DMS114 treated with DMSO at 0.1 percent for 48 hours (cell line): ENCODE results near the gene FHDC1.

Experiments
- DNase-seq: peaks from one replicate; lab custom pipeline; 2025; ENCODE audit not compliant: unreplicated experiment; lab: John Stamatoyannopoulos, UW

Gene FHDC1

DNA sequence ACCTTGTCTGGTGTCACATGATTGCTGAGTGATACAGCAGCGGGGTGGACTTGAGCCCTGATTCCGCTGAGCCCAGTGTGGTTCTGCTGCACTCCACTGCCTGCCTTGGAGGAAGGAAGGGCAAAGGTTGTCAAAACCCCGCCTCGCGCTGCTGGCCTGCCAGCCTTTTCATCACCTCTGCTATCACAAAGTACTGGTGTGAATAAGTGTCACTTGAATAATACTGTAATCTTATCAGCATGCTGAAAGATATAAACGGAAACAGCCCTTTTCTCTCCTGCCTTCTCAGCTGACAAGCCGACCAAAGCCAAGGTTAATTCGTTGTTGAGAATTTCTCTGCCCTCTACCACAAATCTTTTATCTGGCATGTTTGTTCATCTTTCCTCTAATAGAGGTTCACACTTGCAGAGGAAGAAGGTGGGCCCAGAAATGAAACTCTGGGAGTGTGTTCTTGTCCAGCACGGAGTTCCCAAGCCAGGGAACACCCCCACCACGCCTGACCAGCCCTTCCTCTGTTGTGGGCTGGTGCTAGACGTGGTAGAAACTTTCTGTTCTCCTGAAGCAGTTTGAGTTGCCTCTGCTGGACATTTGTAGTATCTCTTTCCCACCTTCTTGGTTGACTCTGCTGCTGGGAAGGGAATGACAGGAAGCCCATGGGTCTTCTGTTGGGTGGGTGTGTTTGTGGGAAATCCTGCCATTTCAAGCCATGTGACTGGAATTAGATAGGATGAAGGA, 21.5 kb downstream of the FHDC1 start:
- no peak for DNase-seq

DNA sequence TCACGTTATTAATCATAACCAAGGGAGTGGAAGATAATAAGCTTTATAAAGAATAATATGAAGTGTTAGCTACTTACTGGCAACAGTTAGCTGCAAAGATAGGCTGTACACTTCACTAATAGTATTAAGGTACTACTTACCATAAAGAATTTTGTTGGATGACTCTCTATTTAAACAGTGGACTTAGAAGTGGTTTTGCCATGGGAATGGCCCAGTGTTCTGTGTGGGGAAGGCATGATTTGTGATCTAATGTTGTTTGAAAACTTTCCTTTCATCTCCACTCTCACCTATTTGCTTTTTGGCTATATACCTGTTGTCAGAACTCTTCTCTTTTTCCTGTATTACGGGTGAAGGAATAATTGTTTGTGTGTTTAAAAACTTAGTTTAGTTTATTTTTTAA, 23.0 kb downstream of the FHDC1 start:
- no peak for DNase-seq

DNA sequence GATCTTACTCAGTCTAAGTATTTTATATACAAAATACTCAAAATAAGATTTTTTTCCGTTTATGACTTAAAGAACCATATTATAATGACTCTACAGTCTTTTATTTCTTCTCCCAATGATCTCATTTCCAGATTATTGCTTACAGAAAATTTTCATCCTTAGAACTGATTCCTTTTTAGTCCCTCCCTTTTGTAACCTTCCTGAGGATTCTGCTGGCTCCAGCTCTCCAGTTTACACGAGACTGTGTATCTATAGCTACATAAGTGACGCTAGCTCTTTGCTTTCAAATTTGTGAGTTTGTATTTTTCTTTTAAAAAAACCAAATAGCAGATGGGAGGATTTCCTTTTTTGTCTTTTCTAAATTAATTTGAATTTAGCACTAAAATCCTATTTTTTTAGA, 24.0 kb downstream of the FHDC1 start:
- DNase-seq = no peak

DNA sequence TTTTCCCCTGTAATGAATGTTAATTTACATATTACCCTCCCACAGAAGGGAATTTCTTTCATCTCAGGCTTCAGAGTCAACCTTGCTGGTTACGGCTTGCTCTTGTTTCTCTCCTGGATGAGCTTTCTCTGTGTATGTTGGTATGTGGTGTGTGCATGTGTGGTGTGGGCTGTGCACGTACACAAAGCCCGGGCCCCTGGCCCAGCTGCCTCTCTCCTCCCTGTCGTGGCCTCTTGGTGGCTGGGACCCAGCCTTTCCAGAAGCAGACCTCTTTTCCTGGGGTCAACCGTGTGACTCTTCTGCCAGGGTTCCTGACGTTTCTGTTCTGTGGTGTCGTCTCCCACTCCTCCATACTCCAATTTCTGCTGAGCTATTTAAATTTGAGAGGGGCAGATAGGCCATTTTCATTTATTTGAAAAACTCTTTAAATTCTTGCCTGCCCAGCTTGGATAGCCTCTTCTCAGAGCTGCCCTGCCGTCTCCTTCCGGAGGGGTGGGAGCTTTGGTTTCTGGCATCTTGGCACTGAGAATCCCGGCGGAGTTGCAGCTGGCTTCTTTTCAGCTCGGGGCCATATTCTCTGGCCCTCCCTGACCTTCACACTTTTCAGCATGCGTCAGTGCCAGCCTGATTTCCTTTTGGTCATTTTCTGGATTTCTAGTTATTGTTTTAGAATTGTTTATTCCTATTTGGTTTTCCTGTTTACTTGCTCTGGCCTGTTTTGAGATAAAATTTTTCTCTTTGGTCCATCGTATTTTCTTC, 25.1 kb downstream of the FHDC1 start:
- DNase-seq = no peak

DNA sequence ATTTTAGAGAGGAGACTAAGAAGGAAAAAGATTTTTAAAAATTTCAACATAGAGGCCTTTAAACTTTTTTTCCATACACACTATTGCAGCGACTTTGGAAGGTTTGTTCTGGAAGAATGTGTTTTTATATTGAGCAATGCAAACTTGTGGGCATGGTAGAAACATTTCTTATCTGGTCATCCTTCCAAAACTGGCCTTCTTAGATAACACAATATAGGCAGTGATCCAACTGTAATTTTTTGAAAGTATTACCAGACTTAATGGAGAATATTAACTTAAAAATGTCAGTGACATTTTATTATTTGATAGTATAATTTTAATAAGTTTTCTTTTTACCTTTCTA, 25.6 kb downstream of the FHDC1 start:
- no peak for DNase-seq

DNA sequence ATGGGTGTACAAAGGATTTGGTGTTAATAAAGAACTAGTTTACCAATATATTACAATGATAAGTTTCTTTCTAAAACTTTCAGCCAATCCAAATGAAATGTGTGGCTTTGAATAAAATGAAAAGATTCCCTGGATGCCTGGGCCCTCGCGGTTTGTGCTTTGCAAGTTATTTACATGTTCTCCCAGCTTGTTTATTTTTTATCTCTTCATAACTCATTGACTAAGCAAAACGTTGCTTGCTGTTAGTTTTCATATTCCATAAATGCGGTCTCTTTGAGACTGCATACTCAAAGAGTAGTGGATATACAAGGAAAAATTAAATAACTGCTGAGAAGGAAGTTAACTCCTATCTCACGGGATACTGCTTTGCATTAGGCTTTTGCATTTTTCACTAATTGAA, 26.0 kb downstream of the FHDC1 start:
- DNase-seq = no peak

DNA sequence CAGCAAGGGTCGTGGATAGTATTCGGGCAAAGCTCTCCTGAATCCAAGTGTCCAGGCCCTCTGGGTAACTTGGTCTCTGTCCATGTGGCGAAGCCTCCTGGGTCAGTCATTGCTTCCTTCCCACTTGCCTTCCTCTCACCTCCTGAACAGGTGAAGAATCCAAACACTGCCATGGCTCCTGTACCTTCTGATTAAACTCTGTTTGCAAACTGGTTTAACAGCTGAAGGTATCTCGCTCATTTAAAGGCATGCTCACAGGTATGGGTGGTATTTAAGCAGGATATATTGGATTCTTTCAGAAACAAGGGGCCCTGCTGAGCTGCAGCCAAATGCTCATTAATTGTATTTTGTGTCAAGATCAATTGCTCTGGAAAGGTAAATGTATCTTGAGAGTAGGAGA, 28.2 kb downstream of the FHDC1 start:
- DNase-seq = no peak

DNA sequence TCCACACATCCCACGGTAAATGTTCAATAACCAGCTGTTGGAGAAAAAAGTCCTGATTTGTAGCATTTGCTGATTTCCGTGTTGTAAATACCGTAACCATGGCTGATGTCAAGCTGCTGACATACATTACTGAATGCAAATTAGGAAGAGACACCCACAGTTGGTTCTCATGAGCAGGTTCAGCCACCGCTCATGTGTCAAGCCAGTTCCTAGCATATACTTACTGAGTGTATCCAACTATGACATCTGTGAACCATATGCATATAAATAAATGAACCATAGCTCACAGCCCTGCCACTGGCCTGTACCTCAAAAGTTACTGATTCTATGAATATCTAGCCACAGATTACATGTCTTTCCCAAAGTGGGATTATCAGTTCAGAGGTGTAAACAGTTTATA, 29.5 kb downstream of the FHDC1 start:
- DNase-seq = no peak

DNA sequence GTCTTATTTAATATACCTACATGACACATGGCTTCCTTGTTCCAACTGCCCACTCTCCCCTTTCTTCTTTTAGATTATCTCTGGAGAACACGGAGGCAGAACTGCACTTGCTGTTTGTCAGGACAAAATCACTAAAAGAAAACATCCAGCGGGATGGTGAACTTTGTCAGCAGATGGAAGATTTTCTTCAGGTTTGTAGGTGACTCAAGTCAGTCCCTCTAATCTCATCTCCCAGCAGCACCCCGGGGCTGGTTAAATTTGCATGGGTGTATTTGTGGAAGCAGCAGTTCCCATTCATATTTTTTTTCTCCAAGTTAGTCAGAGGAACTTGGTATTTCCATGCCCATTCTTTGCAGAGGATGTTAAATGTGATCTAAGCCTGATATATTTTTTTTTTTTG, 31.8 kb downstream of the FHDC1 start:
- no peak for DNase-seq

DNA sequence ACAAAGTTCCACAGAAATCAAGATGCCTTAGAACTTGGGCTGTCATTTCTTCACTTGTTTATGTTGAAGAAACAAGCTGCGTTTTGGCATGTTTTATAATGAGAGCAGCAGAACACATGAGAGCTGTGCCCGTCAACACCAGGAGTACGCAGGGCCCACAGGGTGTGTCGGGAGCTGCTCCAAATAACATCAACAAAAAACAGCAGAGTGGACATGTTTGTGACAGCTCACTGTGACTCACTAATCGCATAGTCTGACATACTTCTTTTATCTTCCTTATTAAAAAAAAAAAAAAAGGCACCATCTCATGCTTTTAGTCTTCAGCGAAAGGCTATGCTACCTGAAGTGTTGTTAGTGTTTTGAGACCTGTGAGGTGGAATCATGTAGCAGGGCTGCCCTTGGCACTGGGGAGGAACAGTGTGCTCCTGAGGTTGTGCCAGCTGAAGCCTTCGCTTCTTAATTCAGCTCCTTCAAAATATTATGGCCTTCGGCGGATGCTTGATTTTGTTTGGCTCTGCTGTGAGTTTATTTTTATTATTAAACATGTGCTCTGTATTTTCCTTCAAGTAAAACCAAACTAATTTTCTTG, 32.8 kb downstream of the FHDC1 start:
- no peak for DNase-seq

DNA sequence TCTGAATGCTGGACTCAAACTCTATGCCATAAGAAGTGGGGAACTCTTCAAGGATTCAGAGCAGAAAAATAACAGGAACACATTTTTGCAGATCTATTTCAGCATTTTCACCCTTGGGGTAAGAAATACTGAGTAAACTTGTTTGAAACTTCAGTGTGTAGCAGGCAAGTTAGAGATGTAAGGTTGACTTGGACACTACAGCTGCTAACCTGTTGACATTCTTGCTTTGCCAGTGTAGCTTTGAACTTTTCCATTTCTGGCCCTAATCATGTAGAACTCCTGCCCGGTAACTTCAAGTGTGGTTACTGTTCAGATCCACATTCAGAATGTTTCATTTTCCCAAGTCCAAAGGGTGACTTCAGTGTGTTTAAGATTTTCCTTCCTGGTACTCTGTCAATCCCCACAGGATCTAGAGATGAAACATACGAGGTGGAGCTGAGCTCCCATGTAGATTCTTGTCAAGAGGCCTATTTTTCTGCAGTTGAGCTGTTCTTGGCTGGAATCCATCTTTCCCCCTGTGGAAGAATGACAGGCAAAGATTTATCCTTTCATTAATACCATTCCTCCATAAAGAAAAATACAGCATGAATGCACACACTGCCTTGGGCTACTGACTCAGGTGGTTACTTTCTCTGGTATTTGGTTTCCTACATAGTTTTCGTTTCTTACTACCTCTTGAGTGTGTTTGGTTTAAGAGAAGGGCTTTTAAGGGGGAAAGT, 34.1 kb downstream of the FHDC1 start:
- no peak for DNase-seq

GRCh38 chr4:152971053-152971452, 34.9 kb downstream of the FHDC1 start:
- no peak for DNase-seq

DNA sequence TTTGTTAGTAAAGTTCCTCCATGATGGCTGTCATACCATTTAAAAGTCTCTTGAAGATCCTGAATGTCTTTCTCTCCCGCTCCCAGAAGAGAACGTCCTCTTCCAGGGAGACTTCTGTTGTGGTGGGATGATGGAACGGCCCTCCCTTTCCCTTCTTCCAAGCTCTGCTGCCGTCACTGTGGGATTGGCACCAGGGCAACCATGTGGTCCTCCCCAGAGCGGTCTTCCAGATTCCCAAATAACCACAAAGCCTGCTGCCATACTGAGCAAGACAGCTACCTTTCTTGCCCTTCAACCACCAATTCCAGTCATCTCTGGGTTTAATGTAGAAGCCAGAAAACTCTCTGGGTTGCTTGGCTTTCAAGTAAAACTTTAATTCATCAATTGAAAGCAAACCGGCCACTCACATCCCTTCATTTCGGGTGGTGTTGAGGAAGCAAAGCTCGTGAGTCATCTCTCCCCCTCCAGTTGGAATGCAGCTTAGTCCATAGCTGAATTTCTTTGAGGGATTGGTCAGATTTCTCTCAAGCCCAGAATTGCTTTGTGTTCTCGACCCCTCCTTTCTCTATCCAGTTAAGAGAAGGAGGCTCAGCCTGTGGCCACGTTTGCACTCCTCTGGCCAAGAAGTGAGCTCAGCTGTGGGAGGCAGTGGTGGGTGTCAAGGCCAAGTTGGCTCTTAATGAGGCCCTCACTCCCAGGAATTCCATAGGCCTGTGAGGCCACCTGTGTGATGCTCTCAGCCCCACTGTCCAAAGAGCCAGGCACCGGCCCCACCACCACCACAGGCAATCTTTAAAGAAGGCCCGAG, 36.9 kb downstream of the FHDC1 start:
- no peak for DNase-seq

DNA sequence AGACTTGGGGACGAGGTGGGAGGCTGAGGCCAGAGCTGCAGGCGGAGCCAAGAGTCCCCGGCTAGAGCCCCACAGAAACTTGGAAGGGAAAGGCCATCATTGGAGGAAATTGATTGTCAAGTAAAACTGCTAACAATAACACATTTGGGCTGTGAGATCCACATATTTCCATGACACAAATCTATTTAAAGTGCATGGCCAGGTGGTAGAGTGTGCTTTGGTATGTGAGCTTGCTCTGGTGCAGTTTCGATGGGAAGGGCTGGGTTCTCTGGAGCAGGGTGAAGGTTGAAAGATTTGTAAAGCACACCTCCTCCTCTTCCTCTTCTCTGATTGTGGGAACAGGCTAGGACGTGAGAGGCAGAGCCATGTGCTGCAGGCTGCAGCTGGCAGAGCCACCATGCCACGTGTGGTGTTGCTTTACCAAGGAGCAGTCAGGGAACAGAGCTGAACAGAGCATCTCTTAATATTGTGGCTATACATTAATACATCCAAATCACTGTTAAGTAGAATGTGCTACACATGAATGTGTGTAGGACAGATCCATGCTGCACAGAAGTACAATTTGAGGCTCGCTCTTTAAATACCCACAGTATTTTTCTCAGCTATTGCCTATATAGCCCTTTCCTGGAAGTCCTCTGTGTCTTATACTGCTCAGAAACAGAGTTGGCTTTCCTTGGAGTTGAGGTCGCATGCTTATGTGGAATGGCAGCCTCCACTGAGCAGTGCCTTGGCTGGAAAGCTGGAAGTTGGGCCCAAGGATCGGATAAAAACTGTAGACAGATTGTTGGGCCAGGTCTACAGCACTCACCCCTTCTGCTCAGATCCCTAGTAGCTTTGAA, 37.7 kb downstream of the FHDC1 start:
- no peak for DNase-seq

- DNase-seq = no peak
Measured at GRCh38 chr4:152974468-152975379, 38.6 kb downstream of the FHDC1 start.

- DNase-seq = no peak
Measured at GRCh38 chr4:152975380-152976211, 39.5 kb downstream of the FHDC1 start.

GRCh38 chr4:152976212-152976761, 40.2 kb downstream of the FHDC1 start:
- no peak for DNase-seq
